ENCODE data around the gene FAM89A. TPM values are rescaled to one million over a fixed set of nuclear protein-coding genes. Genes with fewer than 3 reads are reported as not detected.

FAM89A gene
- total and polyA plus RNA-seq, 2 experiments from 2014 or later = 53.5 to 55.1 TPM

- H3K4me3 ChIP-seq = no peak overlapping the region
- no peaks in the 10 kb centered on the region for H4K20me1 ChIP-seq (ENCODE audit: insufficient read depth, poor library complexity, severe bottlenecking)
- 94% methylated on average over 2 of the region's 2 CpGs for WGBS (ENCODE audit: low lambda C conversion rate, missing lambda C conversion rate)
- no peaks in the 10 kb centered on the region for H3K4me1 ChIP-seq (ENCODE audit: insufficient read depth)
- H3K27ac ChIP-seq = no peak overlapping the region
- no peaks in the 10 kb centered on the region for H3K9me3 ChIP-seq (ENCODE audit: low read depth)
- no peak overlapping the region for H2AFZ ChIP-seq
- no peak overlapping the region for H3K4me2 ChIP-seq
- no peak for TF ChIP-seq CTCF (IDR thresholded peaks at IDR 0.05; ENCODE audit: poor library complexity)
- no peak for TF ChIP-seq EZH2phosphoT487 (IDR thresholded peaks at IDR 0.05; ENCODE audit: low read depth, severe bottlenecking, unreplicated experiment)
- no peak for TF ChIP-seq EZH2 (IDR thresholded peaks at IDR 0.05; ENCODE audit: borderline replicate concordance)
- no peaks in the 10 kb centered on the region for H3K79me2 ChIP-seq
- DNase-seq (ENCODE audit: low spot score) = no peak
- H3K36me3 ChIP-seq (replicated peaks; ENCODE audit: insufficient read depth, low read depth) = no peaks in the 10 kb centered on the region
- H3K27me3 ChIP-seq = no peaks in the 10 kb centered on the region
- H3K9me2 ChIP-seq (replicated peaks; ENCODE audit: insufficient read depth) = no peaks in the 10 kb centered on the region
Measured at GRCh38 chr1:231074046-231074445, 34.0 kb upstream of the FAM89A start.

- H3K27ac ChIP-seq = no peak overlapping the region
- WGBS (ENCODE audit: low lambda C conversion rate, missing lambda C conversion rate) = 93% methylated on average over 3 of the region's 3 CpGs
Measured at GRCh38 chr1:231073331-231073730, 33.3 kb upstream of the FAM89A start.

GRCh38 chr1:231072502-231073094 is 32.5 kb upstream of the FAM89A start:
- Histone ChIP-seq H3K27me3 (no peaks in the 10 kb centered on the region), H3K4me1 (ENCODE audit: insufficient read depth) (no peaks in the 10 kb centered on the region), H4K20me1 (ENCODE audit: insufficient read depth, poor library complexity, severe bottlenecking) (no peaks in the 10 kb centered on the region), H3K79me2 (no peaks in the 10 kb centered on the region), H3K9me2 (replicated peaks; ENCODE audit: insufficient read depth) (no peaks in the 10 kb centered on the region), H3K9me3 (ENCODE audit: low read depth) (no peaks in the 10 kb centered on the region), H3K4me3 (no peak overlapping the region), H3K36me3 (replicated peaks; ENCODE audit: insufficient read depth, low read depth) (no peaks in the 10 kb centered on the region), H3K27ac (no peak overlapping the region), H3K4me2 (no peak overlapping the region), H2AFZ (no peak overlapping the region)
- WGBS (ENCODE audit: low lambda C conversion rate, missing lambda C conversion rate) = 76% methylated on average over 3 of the region's 3 CpGs
- DNase-seq (ENCODE audit: low spot score) = no peak
- TF ChIP-seq CTCF (IDR thresholded peaks at IDR 0.05; ENCODE audit: poor library complexity) = no peak
- no peak for TF ChIP-seq EZH2 (IDR thresholded peaks at IDR 0.05; ENCODE audit: borderline replicate concordance)
- no peak for TF ChIP-seq EZH2phosphoT487 (IDR thresholded peaks at IDR 0.05; ENCODE audit: low read depth, severe bottlenecking, unreplicated experiment)

More at GRCh38 chr1:231073331-231073730, 33.3 kb upstream of the FAM89A start:
- Histone ChIP-seq H3K36me3 (replicated peaks; ENCODE audit: insufficient read depth, low read depth) (no peaks in the 10 kb centered on the region), H2AFZ (no peak overlapping the region), H3K4me3 (no peak overlapping the region), H3K4me1 (ENCODE audit: insufficient read depth) (no peaks in the 10 kb centered on the region), H3K9me2 (replicated peaks; ENCODE audit: insufficient read depth) (no peaks in the 10 kb centered on the region), H3K27me3 (no peaks in the 10 kb centered on the region), H3K4me2 (no peak overlapping the region), H4K20me1 (ENCODE audit: insufficient read depth, poor library complexity, severe bottlenecking) (no peaks in the 10 kb centered on the region), H3K79me2 (no peaks in the 10 kb centered on the region), H3K9me3 (ENCODE audit: low read depth) (no peaks in the 10 kb centered on the region)
- TF ChIP-seq EZH2phosphoT487 (IDR thresholded peaks at IDR 0.05; ENCODE audit: low read depth, severe bottlenecking, unreplicated experiment) (no peak), CTCF (IDR thresholded peaks at IDR 0.05; ENCODE audit: poor library complexity) (no peak), EZH2 (IDR thresholded peaks at IDR 0.05; ENCODE audit: borderline replicate concordance) (no peak)
- DNase-seq (ENCODE audit: low spot score) = no peak

Data from hepatocyte (in vitro differentiated cells).